ENCODE measurements around the gene CPNE5.

CPNE5 gene

DNA sequence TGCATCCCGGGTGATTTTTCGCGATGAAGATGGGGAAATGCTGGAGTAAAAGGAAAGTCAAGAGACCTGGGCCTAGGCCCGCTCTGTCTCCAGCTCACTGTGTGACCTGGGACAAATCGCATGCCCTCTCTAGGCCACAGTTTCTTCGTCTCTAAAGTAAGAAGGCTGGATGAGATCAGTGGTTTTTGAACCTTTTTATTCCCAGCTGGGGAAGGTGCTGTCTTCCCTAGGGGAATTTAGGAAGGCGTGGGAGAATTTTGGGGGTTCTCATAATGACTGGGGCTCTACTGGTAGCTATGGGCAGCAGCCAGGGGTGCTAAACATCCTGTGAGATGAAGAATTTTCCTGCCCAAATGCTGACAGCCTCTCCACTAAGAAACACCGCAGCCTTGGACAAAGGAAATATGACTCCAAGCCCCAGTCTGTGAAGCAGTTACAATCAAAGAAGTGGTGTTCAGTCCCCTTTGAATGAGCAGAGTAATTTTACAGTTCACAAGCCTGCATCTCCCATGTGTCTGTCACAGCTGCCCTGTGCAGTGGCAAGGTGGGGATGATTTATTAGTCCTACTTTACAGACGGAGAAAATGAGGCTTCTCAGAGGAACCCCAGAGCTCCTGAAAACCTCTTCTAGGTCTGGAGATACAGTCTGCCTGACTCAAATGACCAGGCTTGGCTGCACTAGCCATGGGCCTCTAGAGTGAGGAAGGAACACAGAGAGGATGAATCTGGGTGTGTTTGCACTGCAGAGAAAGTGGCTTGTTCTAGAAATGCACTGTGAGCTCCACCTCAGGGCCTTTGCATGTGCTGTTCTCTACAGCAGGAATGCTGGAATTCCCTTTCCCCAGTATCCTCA lies 84.4 kb downstream of the CPNE5 start:
- ChIA-PET POLR2A (no interaction called here), CTCF (interaction anchor here (1.0 to 1.4 kb wide), 3 partner anchors 11 to 140 kb away, joined by 4 to 5 read pairs (median 4); no protein-coding TSS in a partner anchor)
- no peak for DNase-seq (ENCODE audit: extremely low spot score)
- TF ChIP-seq BHLHE40 (IDR thresholded peaks at IDR 0.05; ENCODE audit: borderline replicate concordance) = no peak
- TF ChIP-seq TARDBP (IDR thresholded peaks at IDR 0.05) = no peak

DNA sequence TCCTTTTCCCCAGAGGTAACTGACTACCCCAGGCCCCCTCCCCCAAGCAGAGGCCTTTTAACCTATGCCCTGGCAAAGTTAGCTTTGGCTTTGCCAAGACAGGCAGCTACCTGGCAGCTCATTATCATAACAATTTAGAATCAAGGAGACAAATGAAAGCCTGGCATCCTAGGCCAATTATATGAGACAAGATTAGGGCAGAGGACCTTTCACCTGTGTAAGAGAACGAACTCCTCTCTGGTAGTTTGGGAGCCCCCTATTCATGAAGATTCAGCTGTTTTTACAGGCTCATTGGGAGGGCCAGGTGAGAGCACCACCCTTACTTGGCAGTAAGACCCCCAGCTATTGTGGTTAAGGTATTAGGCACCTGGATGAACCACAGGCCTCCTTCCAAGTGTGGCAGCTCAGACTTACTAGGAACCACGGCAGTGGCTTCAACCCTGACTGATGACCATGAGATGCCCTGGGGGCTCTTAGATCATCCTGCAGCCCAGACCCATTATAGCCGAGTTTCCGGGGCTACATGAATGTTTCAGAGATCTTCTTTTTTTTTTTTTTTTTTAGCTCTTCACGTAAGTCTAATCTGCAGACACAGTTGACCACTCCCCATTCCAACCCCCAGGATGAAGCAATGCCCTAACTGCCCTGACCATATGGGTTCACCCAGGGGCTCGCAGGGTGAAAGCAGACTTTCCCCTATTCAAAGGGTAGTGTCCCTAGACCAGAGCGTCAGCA lies 85.4 kb downstream of the CPNE5 start:
- TF ChIP-seq L3MBTL2 (conservative IDR thresholded peaks at IDR 0.05) = no peak
- no peak for TF ChIP-seq ELF4 (IDR thresholded peaks at IDR 0.05)
- no peak for TF ChIP-seq FOXK2 (IDR thresholded peaks at IDR 0.05)
- TF ChIP-seq, protein P1, sequence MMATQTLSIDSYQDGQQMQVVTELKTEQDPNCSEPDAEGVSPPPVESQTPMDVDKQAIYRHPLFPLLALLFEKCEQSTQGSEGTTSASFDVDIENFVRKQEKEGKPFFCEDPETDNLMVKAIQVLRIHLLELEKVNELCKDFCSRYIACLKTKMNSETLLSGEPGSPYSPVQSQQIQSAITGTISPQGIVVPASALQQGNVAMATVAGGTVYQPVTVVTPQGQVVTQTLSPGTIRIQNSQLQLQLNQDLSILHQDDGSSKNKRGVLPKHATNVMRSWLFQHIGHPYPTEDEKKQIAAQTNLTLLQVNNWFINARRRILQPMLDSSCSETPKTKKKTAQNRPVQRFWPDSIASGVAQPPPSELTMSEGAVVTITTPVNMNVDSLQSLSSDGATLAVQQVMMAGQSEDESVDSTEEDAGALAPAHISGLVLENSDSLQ (IDR thresholded peaks at IDR 0.05) = no peak
- no peak for TF ChIP-seq NFRKB (IDR thresholded peaks at IDR 0.05)
- TF ChIP-seq HDGF (IDR thresholded peaks at IDR 0.05; ENCODE audit: borderline replicate concordance) = no peak
- no peak for TF ChIP-seq FOXA1 (IDR thresholded peaks at IDR 0.05)
- TF ChIP-seq CTBP1 (IDR thresholded peaks at IDR 0.05; ENCODE audit: borderline replicate concordance) = no peak
- no peak for TF ChIP-seq ARNT (IDR thresholded peaks at IDR 0.05)
- ChIA-PET CTCF (interaction anchor here (0.6 to 1.4 kb wide), 4 partner anchors 12 to 448 kb away, joined by 4 to 5 read pairs (median 4); no protein-coding TSS in a partner anchor), POLR2A (no interaction called here)
- DNase-seq (ENCODE audit: extremely low spot score) = no peak

DNA sequence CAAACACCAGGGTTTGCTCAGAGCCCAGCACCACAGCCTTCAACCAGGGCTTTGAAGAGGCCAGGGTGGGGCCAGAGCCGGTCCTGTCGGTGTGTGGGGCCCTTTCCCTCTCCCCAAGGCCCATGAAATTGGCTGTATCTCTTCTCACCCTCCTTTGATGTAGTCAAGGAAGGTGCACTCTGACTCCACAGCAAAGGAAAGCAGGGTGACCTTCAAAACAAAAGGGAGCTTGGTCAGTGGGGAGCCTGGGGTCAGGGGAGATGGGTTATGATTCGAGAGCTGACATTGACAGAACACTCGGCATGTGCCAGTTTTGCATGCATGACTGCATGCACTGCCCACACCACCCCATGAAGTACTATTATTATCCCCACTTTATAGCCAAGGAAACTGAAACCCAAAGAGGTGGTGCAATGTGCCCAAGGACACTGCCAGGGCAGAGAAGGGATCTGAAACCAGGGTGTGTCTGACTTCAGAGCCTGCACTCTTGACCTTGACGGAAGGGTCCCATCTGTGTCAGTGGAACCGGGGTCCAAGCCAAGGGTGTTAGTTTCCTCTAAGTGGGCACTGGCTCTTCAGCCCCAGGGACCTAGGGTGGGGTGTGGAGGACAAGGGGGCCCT lies 86.2 kb downstream of the CPNE5 start:
- DNase-seq (ENCODE audit: extremely low spot score) = no peak
- ChIA-PET POLR2A (no interaction called here), CTCF (interaction anchor here (0.6 to 1.6 kb wide), 4 partner anchors 13 to 447 kb away, joined by 4 to 6 read pairs (median 4); no protein-coding TSS in a partner anchor)
- TF ChIP-seq CTBP1 (IDR thresholded peaks at IDR 0.05; ENCODE audit: borderline replicate concordance) = no peak

DNA sequence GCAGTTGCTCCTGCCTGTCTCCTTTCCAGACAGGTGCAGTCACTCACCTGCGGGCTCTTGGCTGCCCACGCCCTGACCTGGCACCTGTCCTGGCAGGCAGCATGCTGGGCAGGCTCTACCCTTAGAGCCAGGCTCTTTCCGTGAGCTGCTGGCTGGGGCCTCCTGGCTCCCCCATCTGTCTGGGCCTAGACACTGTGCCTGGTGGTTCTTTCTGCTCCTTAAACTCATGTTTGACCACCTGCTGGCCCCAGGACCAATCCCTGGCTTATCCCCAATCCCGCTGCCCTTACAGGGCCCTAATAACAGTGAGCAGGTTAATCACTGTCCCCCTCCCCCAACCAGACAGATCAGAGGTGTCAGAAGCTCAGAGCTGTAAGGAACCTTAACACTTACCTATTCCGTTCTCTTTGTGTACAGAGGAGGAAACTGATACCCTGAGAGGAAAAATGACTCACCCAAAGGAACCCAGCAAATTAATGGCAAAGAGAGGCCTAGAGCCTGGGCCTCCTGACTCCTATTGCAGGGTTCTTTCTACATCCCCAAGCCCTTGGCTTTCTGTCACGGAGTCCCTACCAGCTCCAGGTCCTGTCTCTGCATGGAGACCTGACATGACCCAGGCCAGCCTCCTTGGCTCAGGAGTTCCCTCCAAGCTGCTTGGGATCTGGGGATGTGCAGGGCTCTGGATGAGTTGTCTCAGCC lies 86.9 kb downstream of the CPNE5 start:
- CTCF ChIA-PET = interaction anchor here (1.6 kb wide), 1 partner anchor 13 kb away, joined by 6 read pairs; no protein-coding TSS in a partner anchor
- TF ChIP-seq SP1 (IDR thresholded peaks at IDR 0.05) (no peak), ARNT (IDR thresholded peaks at IDR 0.05) (no peak), TARDBP (IDR thresholded peaks at IDR 0.05) (no peak), FOXA1 (IDR thresholded peaks at IDR 0.05) (no peak), BHLHE40 (IDR thresholded peaks at IDR 0.05; ENCODE audit: borderline replicate concordance) (no peak), FOXK2 (IDR thresholded peaks at IDR 0.05) (no peak), NFRKB (IDR thresholded peaks at IDR 0.05) (no peak), SUZ12 (IDR thresholded peaks at IDR 0.05) (no peak), FOXM1 (IDR thresholded peaks at IDR 0.05; ENCODE audit: borderline replicate concordance) (no peak), L3MBTL2 (conservative IDR thresholded peaks at IDR 0.05) (no peak), LEF1 (IDR thresholded peaks at IDR 0.05; ENCODE audit: borderline replicate concordance) (no peak), CTBP1 (IDR thresholded peaks at IDR 0.05; ENCODE audit: borderline replicate concordance) (no peak), ZNF384 (IDR thresholded peaks at IDR 0.05) (no peak), ELF4 (IDR thresholded peaks at IDR 0.05) (no peak), HDGF (IDR thresholded peaks at IDR 0.05; ENCODE audit: borderline replicate concordance) (no peak)
- TF ChIP-seq, protein P1 (IDR thresholded peaks at IDR 0.05) = no peak
- POLR2A ChIA-PET = no interaction called here
- no peak for DNase-seq (ENCODE audit: extremely low spot score)

DNA sequence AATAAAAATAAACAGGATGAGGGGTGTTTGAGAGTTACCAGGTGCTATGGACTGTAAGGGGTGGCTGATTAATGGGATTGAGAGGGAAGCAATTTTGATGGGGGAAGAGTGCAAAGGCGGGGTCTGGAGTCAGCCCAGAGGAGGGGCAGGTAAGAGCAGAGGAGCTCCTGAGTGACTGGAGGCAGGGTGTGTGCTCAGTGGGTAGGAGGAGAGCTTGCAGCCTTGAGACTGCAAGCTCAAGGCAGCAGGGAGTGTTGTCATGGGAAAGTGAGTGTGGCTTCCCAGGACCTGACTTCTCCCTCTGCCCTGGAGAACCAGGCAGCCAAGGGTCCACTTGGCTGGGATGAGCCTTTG lies 87.4 kb downstream of the CPNE5 start:
- TF ChIP-seq L3MBTL2 (conservative IDR thresholded peaks at IDR 0.05) = no peak
- TF ChIP-seq LEF1 (IDR thresholded peaks at IDR 0.05; ENCODE audit: borderline replicate concordance) = no peak
- no peak for TF ChIP-seq NFRKB (IDR thresholded peaks at IDR 0.05)
- POLR2A ChIA-PET = no interaction called here
- CTCF ChIA-PET = interaction anchor here (1.6 kb wide), 1 partner anchor 14 kb away, joined by 6 read pairs; no protein-coding TSS in a partner anchor

DNA sequence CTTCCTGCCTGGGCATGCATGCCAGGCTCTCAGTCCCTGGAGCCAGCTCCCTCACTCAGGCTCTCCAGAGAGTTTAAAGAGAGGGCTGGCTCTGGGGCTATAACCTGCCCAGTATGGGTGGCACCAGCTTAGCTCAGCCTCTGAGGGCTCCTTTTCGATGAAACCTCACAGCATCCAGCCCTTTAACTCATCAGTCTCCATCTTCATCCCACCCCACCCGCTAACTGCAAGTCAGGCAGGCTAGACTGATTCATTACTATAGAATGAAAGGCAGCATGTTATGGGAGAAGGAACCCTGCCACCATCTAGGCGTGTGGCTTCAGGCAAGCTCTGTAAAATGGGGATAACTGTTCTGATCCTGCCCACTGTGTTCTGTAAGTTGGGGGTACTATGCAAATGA lies 88.2 kb downstream of the CPNE5 start:
- no peak for TF ChIP-seq CTBP1 (IDR thresholded peaks at IDR 0.05; ENCODE audit: borderline replicate concordance)
- TF ChIP-seq ARNT (IDR thresholded peaks at IDR 0.05) = no peak
- TF ChIP-seq SP1 (IDR thresholded peaks at IDR 0.05) = no peak
- no peak for TF ChIP-seq FOXA1 (IDR thresholded peaks at IDR 0.05)
- no peak for TF ChIP-seq BHLHE40 (IDR thresholded peaks at IDR 0.05; ENCODE audit: borderline replicate concordance)
- TF ChIP-seq, protein P1 (IDR thresholded peaks at IDR 0.05) = no peak
- no peak for TF ChIP-seq LEF1 (IDR thresholded peaks at IDR 0.05; ENCODE audit: borderline replicate concordance)
- no peak for TF ChIP-seq L3MBTL2 (conservative IDR thresholded peaks at IDR 0.05)
- no peak for TF ChIP-seq FOXK2 (IDR thresholded peaks at IDR 0.05)
- TF ChIP-seq TARDBP (IDR thresholded peaks at IDR 0.05) = no peak
- no peak for TF ChIP-seq FOXM1 (IDR thresholded peaks at IDR 0.05; ENCODE audit: borderline replicate concordance)
- no peak for TF ChIP-seq ZNF384 (IDR thresholded peaks at IDR 0.05)
- TF ChIP-seq HDGF (IDR thresholded peaks at IDR 0.05; ENCODE audit: borderline replicate concordance) = no peak
- no peak for TF ChIP-seq SUZ12 (IDR thresholded peaks at IDR 0.05)
- TF ChIP-seq ELF4 (IDR thresholded peaks at IDR 0.05) = no peak
- no peak for TF ChIP-seq NFRKB (IDR thresholded peaks at IDR 0.05)
- POLR2A ChIA-PET = no interaction called here
- DNase-seq (ENCODE audit: extremely low spot score) = no peak
- CTCF ChIA-PET = no interaction called here

More for the DNA sequence above, 87.4 kb downstream of the CPNE5 start:
- DNase-seq (ENCODE audit: extremely low spot score) = no peak
